Anterior cingulate cortex (tissue), 58 donors: ENCODE data around the gene C1GALT1.
"Not testable (repeated sequence)": the region's sequence is repeated elsewhere in the genome, so short reads cannot be mapped to it uniquely, and the experiment has no call there.

ENCODE experiments used
- DNase-seq, 58 donors: peaks; one replicate each; lab custom pipeline; 2025; lab: John Stamatoyannopoulos, UW

The C1GALT1 gene

DNA sequence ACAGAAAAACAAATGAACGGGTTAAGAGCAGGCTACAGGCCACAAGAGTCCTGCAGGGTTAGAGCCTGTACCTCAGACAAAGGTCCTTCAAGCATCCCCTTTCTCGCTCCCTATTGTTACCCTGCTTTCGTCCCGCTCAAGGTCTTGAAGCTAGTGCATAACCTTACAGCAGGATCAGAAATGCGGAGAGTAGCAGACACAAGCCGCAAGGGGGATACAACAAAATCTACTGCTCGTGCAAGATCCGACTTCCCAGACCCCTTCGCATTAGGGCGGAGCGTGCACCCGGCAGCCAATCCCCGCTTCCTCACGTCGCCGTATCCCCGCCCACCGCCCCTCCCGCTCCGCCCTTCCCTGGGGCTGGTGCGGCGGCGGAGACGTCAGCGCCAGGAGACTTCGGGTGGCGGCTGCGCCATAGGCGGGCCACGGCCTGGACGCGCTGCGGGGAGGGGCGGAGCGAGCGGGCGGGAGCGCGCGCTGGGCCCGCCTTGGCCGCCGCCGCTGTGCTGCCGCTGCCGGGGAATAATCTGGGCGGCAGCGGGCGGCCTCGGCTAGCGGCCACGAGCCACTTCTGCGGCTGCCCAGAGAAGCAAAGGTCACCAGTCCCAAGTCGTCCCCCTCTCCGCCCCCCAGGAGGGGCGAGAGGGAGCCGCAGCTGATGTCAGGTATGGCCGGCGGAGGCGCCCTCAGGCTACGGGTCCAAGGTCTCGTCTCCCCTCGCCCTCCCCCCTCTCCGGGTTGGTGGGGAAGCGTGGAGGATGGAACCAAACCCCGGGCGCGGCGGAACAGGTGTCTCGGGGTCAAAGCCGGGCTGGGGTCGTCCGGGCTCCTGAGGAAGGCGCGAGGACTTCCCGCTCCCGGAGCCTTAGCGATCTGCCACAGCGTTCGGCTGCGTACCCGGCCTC lies at the start of gene C1GALT1:
Gene C1GALT1, plus strand, starts transcription at position 389 of the 905 bp plus-strand sequence. CDS start 51,776 bp downstream, outside the sequence.
- peak; percentile 69 to 99 (median 96) for DNase-seq

DNA sequence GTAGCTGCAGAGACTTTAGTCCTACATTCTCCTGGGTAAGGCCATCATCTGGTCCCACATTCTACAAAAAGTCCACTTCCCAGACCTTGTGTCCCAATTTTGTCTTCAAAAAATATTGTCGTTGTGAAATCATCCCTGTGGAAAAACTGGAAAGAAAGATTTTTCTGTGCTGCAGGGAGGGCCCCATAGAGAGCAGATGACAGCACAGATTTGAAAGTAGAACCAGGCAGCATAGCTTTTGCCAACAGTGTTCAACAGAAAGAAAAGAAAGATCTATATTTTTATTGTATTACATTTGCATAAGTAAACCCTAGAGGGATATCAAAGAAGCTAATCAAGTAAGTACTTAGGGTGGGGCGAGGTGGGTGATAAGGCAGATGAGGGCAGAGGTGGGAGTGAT lies 48.3 kb upstream of the C1GALT1 start:
- DNase-seq: no peak

DNA sequence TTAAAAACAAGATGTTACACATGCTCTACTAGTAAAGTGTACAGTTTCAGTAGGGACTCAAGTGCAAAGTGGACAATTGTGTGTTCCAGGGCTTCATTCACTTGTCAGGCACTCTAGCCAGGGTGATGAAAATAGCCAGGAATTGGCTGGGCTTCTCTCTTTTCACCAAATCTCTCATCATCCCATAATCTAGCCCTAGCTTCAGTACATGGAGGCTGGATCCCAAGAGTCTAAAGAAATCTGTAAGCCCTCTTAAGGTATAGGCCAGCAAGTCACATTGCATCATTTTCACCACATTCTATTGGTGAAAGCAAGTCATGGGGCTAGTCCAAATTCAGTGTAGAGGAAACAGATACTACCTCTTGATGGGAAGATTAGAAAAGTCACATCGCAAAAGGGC lies 47.3 kb upstream of the C1GALT1 start:
- no peak for DNase-seq

DNA sequence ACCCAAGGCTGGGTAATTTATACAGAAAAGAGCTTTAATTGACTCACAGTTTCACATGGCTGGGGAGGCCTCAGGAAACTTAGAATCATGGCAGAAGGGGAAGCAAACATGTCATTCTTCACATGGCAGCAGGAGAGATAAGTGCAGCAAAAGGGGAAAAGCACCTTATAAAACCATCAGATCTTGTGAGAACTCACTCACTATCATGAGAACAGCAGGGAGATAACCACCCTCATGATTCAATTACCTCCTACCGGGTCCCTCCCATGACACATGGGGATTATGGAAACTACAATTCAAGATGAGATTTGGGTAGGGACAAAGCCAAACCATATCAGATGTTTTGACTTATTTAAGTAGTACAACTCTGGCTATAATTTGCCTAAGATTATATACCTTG lies 46.4 kb upstream of the C1GALT1 start:
- DNase-seq: not testable (repeated sequence)

DNA sequence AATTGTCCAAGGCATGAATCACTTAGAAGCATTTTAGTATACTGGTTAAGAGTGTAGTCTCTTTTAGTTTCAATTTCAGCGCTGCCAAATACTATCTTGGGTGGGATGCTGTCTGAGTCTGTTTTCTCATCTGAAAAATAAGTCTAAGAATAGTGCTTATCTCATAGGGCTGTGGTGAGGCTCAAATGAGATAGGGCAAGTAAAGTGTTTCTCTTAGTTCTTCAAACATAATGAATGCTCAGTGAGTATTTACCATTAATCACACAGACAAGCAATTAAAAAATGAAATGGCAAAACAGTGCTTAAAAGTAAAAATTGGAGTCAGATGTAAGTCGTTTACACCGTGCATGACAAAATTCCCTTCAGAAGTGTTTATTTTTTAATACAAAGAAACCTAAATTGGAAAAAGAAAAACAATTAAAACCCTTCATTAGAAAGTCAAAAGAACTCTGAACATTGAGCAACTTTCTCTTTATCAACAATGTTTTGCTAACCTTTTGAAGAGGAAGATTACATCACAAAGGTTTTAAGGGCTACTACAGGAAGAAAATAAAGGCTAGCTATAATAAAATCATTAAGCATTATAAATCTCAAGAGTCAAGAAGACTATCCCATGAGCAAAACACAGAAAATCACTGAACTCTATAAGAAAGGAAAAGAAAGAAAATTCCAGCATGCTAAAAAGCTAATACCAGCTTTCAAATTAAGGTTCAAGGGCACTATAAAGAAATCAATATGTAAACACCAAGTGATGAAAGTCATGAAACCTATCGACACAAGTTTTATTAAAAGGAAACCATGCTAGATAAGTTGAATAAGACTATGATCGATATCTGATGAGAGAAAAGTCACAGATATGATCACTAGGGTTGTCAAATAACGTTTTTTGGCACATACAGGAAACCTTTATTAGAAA lies 45.6 kb upstream of the C1GALT1 start:
- DNase-seq: no peak

DNA sequence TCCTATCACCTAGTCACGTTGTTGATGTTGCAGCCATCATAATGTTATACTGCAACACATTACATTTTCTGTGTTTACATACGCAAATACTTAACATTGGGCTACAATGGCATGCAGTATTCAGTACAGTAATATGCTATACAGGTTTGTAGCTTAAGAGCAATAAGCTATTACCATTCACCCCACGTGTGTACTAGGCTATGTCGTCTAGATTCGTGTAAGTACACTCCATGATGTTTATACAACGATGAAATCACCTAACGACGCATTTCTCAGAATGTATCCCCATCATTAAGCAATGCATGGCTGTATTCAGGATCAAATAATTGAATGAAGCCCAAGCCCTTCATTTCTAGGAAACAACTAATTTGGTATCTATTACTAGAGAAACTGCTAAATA lies 43.4 kb upstream of the C1GALT1 start:
- no peak for DNase-seq

DNA sequence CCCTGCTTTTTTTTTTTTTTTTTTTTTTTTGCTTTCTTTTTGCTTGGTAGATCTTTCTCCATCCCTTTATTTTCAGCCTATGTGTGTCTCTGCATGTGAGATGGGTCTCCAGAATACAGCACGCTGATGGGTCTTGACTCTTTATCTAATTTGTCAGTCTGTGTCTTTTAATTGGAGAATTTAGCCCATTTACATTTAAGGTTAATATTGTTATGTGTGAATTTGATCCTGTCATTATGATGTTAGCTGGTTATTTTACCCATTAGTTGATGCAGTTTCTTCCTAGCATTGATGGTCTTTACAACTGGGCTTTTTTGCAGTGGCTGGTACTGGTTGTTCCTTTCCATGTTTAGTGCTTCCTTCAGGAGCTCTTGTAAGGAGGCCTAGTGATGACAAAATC lies 38.9 kb upstream of the C1GALT1 start:
- not testable (repeated sequence) for DNase-seq

DNA sequence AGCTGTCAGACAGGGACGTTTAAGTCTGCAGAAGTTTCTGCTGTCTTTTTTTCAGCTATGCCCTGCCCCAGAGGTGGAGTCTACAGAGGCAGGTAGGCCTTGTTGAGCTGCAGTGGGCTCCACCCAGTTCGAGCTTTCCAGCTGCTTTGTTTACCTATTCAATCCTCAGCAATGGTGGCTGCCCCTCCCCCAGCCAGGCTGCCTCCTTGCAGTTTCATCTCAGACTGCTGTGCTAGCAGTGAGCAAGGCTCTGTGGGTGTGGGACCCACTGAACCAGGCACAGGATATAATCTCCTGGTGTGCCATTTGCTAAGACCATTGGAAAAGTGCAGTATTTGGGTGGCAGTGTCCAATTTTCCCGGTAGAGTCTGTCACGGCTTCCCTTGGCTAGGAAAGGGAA lies 37.2 kb upstream of the C1GALT1 start:
- DNase-seq: not testable (repeated sequence)

DNA sequence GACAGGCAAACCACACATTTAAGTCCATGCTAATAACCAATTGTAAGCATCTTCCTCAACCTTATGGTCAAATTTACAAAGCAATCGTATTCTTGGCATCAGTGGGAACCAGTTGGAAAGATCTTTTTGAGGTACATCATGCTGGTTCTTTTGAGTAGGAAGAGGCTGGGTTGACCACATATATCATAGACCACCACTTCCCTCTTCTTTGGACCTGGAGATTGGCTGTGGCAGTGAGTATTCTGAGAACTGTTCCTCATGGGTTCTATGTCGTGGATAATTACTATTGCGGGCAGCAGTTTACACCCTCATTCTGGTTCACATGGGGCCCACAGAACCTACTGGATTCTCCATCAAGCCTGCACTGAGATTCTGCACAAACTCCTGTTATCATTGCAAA lies 35.5 kb upstream of the C1GALT1 start:
- DNase-seq: no peak

DNA sequence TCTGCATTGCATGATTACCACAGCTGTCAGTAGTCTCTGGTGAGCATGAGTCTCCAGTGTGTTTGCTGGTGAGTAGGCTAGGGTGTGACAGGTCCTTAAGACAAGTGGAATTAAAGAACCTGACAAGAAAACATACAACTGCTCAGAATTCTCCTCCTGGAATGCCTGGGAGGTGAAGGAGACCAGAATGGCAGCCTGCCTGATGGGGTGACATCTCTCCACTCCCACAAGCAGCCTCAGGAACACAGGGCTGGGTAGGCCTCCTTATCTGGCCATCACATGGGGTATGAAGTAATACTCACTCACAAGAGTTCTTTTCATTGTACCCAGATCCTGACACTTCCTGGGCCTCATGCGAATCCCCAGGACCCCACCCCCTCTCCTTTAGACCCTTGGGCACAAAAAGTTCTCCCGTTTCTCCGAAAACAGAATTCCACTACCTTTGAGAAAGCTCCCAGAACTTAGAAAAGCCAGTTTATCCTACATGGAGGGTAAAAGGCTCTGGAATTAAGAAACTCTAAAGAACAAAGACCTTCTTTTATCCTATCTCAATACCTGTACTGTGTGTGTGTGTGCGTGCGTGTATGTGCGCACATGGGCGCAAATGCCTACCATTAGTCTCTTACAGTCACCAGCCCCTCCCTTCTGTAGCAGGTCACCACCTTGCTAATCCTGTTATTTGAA lies 33.4 kb upstream of the C1GALT1 start:
- no peak for DNase-seq

DNA sequence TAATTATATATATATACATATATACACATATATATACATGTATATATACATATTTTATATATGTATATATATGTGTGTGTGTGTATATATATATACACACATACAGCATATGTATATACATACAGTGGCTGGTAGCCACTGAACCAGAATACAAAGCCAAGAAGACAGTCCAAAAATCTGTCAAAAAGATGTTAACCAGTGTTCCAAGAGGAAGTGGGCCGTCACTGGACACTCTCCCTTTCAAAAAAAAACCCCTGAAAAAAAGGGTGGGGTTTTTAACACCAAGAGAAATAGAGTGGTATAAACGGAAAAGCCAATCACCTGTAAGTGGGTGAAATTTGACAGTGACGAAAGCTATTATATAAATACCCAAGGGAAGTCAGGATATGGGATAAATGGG lies 31.1 kb upstream of the C1GALT1 start:
- DNase-seq: no peak

DNA sequence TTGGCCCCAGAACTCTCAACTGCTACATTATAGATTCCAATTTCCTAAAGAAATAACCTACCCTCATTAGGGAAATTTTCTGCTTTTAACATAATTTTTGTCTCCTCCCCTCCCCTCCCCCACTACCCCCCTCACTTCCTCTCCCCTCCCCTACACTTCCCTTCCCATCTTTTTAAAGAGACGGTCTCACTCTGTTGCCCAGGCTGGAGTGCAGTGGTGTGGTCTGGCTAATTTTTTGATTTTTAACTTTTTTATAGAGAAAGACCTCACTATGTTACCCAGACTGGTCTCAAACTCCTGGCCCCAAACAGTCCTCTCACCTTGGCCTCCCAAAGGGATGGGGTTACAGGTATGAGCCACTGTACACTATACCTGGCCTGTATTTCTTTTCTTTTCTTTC lies 30.5 kb upstream of the C1GALT1 start:
- DNase-seq: no peak

DNA sequence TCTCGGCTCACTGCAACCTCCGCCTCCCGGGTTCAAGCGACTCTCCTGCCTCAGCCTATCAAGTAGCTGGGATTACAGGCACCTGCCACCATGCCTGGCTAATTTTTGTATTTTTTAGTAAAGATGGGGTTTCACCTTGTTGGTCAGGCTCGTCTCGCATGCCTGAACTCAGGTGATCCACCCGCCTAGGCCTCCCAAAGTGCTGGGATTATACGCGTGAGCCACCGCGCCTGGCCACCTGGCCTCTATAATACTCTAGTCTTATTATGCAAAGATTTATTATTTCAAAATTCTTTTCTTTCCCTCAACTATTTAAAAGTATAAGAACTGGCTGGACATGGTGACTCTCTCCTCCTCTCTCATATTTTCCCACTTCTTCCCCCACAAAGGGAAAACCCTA lies 30.0 kb upstream of the C1GALT1 start:
- no peak for DNase-seq

DNA sequence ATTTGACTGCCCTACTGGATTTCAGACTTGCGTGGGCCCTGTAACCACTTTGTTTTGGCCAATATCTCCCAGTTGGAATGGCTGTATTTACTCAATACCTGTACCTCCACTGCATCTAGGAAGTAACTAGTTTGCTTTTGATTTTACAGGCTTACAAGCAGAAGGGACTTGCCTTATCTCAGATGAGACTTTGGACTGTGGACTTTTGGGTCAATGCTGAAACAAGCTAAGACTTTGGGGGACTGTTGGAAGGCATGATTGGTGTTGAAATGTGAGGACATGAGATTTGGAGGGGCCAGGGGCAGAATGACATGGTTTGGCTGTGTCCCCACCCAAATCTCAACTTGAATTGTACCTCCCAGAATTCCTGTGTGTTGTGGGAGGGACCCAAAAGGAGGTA lies 28.0 kb upstream of the C1GALT1 start:
- not testable (repeated sequence) for DNase-seq

DNA sequence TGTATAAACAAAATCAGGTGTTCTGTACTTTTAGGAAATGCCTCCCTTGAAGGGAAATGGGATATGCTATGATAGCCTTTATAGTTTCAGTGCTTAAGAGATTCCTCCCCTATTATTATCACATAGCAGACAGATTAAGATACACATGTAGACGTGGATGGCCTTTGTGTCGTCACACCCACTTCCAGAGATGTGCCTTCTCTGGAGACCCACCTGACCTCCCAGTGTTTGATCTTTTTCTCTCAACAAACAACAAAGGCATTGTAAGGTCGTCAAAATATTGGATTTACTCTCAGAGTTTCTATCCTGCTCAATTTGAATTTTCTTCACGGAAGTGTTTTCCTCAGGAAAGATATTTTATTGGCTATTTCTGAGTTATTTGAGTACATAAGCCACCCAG lies 25.7 kb upstream of the C1GALT1 start:
- DNase-seq: no peak

DNA sequence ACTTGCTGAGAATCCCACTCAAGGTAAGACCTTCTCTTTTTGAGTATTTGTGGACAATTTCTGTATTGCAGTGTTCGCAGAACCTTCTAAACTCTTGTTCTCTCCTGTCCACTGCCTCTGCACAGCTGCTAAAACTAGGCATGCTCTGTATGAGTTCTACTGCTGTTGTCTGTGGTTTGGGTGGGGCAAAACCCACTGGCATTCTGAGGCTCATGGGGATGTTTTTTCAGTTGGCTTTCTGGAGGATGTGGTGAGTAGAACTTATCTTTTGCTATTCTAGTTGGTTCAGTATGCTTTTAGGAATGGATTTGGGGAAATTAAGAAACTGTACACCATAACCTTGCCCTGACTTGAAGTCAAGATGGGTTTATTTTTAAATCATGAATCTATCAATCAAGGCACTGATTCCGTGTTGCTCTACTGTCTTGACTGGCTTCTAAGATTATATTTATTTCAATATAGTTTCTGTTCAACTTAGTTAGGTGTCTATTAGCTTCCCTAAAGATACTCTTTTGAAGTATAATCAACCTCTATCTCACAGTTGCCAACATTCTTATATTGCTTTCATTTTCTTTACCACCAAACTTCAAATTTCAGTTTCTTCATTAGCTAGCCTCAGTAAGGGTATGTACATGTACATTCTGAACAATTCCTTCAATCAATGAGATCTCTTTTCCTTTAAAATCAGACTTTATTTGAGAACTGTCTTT lies 25.0 kb upstream of the C1GALT1 start:
- peak in 1 of 58 donors; percentile 0 for DNase-seq

DNA sequence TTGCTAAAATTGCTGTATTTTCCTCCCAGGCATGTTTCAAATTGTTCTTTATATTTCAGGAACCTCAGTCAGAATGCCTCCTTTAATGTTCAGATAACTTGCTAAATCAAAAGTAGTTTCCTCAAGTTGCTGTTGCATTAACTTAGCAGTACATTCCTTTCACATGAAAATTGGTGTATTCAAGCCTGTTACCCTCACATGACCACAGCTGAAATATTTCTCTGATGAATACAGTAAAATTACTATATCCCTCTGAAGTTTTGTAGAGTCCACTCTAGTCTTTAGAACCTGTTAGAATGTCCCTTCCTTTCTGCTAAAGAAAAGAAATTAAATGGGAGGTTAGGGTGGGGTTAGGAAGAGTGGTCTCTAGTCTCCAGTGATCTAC lies 24.5 kb upstream of the C1GALT1 start:
- DNase-seq: no peak

DNA sequence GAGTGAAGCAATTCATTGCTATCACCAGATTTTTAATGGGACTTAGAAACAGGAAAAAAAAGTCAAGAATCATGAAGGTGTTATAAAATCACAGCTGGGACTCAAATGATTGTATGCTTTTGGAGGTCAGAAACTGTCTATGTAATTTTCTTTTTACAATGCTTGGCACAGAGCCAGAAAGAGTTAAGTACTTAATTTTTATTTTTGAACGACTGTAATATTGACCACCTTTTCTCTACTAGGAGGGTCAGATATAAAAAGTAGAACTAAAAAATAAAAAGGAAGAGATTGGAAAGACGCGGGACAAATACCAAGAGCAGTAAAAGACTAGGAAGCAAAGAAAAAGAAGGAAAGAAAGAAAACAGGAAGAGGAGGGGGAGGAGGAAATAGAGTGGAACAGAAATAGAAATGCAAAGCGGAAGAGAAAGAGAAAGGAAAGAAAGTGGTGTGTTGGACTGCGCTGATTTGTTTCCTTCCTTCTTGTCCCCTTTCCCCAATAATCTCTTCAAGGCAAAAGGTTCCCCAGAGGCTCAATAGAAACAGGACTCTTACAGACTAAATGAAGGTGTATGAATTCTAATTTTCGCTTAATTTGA lies 23.2 kb upstream of the C1GALT1 start:
- DNase-seq: no peak

DNA sequence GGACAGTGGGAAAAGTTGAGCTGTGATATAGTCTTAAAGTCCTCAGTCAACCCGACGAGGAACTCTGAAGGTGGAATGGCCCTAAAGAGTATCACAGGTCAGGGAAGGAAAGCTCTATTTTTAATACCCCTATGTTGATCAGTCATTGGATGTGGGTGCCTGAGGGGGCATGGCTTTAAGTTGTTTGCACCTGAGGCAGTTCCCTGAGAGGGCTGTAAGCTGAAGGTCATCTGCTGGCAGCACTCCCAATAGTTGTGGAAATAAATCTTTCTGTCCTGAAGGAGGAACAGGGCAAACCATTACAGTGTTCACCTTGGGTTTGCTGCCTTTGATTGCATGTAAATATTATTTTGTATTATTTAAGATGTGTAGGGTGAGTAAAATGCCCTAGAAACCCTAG lies 17.8 kb upstream of the C1GALT1 start:
- DNase-seq: no peak

DNA sequence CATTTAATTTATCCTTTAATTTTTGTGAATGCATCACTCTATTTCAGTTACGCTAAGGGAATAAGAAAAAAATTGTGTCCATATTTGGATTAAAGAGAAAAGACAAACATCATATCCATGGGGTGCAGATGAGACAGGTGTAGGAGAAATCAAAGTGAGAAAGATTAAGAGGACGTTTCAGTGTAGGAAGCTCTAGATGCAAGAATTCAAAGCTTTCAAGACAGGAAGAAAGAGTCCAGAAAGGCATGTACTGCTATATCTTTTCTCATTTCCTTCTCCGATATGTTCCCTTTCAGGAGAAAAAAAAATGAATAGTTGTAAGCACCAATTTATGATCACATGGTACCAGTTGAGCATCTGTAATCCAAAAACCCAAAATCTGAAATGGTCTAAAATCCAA lies 17.0 kb upstream of the C1GALT1 start:
- DNase-seq: no peak
